IPS-20b (cell line): ENCODE results near the gene MYO1G.
"Not testable (repeated sequence)": the region's sequence is repeated elsewhere in the genome, so short reads cannot be mapped to it uniquely, and the experiment has no call there.

ENCODE experiments used
- H3K27ac ChIP-seq: one replicate; pipeline ENCODE4 v1.5.1; 2013; ENCODE audit warnings: low read length
- H3K27me3 ChIP-seq: 2 replicates; pipeline ENCODE4 v1.6.1; 2013; ENCODE audit warnings: mild to moderate bottlenecking, low read length, inconsistent platforms; ENCODE audit not compliant: insufficient read depth
- H3K36me3 ChIP-seq: 2 replicates; pipeline ENCODE4 v1.6.1; 2013; ENCODE audit warnings: low read depth, mild to moderate bottlenecking, inconsistent platforms, low read length, moderate library complexity; ENCODE audit not compliant: insufficient read depth
- H3K4me1 ChIP-seq: 2 replicates; pipeline ENCODE4 v1.6.1; 2013; ENCODE audit warnings: mild to moderate bottlenecking, control low read depth, inconsistent platforms, low read length, moderate library complexity; ENCODE audit not compliant: insufficient read depth
- H3K4me3 ChIP-seq: 2 replicates; pipeline ENCODE4 v1.5.1; 2013; ENCODE audit warnings: mild to moderate bottlenecking, low read length, inconsistent platforms
- H3K9ac ChIP-seq: 2 replicates; pipeline ENCODE4 v1.6.1; 2013; ENCODE audit warnings: low read depth, mild to moderate bottlenecking, inconsistent platforms, low read length, moderate library complexity
- H3K9me3 ChIP-seq: 2 replicates; pipeline ENCODE4 v1.6.1; 2013; ENCODE audit warnings: mild to moderate bottlenecking, low read depth, low read length, inconsistent platforms; ENCODE audit not compliant: insufficient read depth

Gene MYO1G

GRCh38 chr7:44978511-44979366 lies at the start of gene MYO1G:
TSS of gene MYO1G (minus strand) at chr7:44979015. CDS start at chr7:44978961, 54 bp downstream.
- Histone ChIP-seq H3K27ac (no peak within 1 kb of the TSS), H3K4me1 (no peaks in the 10 kb centered on the region), H3K27me3 (no peaks in the 10 kb centered on the region), H3K4me3 (no peak within 1 kb of the TSS), H3K36me3 (peaks cover 27% of the 10 kb centered on the region), H3K9ac (no peak within 1 kb of the TSS), H3K9me3 (no peaks in the 10 kb centered on the region)

- Histone ChIP-seq H3K27me3 (no peaks in the 10 kb centered on the region), H3K9me3 (no peaks in the 10 kb centered on the region), H3K9ac (no peak overlapping the region), H3K4me1 (no peaks in the 10 kb centered on the region), H3K27ac (no peak overlapping the region), H3K36me3 (peaks cover 16% of the 10 kb centered on the region; the same call in 1 of the 2 replicates), H3K4me3 (no peak overlapping the region)
Measured at GRCh38 chr7:45028138-45028919, 49.5 kb upstream of the MYO1G start.

- H3K27me3 ChIP-seq = no peaks in the 10 kb centered on the region
- no peak overlapping the region for H3K27ac ChIP-seq
- H3K9me3 ChIP-seq = no peaks in the 10 kb centered on the region
- H3K4me1 ChIP-seq = no peaks in the 10 kb centered on the region
- no peak overlapping the region for H3K9ac ChIP-seq
- H3K4me3 ChIP-seq = no peak overlapping the region
- peaks cover 16% of the 10 kb centered on the region; the same call in 1 of the 2 replicates for H3K36me3 ChIP-seq
Measured at GRCh38 chr7:45027774-45028114, 48.9 kb upstream of the MYO1G start.

GRCh38 chr7:45026984-45027773 lies 48.4 kb upstream of the MYO1G start:
- no peak overlapping the region for H3K9ac ChIP-seq
- no peaks in the 10 kb centered on the region for H3K4me1 ChIP-seq
- peaks cover 16% of the 10 kb centered on the region; the same call in 1 of the 2 replicates for H3K36me3 ChIP-seq
- H3K27me3 ChIP-seq = no peaks in the 10 kb centered on the region
- H3K27ac ChIP-seq = no peak overlapping the region
- H3K4me3 ChIP-seq = no peak overlapping the region
- no peaks in the 10 kb centered on the region for H3K9me3 ChIP-seq

- Histone ChIP-seq H3K27ac (no peak overlapping the region), H3K27me3 (no peaks in the 10 kb centered on the region), H3K4me3 (no peak overlapping the region), H3K9me3 (no peaks in the 10 kb centered on the region), H3K9ac (no peak overlapping the region), H3K4me1 (no peaks in the 10 kb centered on the region), H3K36me3 (peaks cover 16% of the 10 kb centered on the region; the same call in 1 of the 2 replicates)
Measured at GRCh38 chr7:45026013-45026412, 47.2 kb upstream of the MYO1G start.

GRCh38 chr7:45025473-45025872 lies 46.7 kb upstream of the MYO1G start:
- H3K36me3 ChIP-seq = peaks cover 16% of the 10 kb centered on the region; the same call in 1 of the 2 replicates
- H3K27ac ChIP-seq, H3K27me3 ChIP-seq, H3K4me3 ChIP-seq, H3K9me3 ChIP-seq, H3K4me1 ChIP-seq, H3K9ac ChIP-seq: not testable (repeated sequence)

GRCh38 chr7:45024126-45024744 lies 45.4 kb upstream of the MYO1G start:
- H3K9me3 ChIP-seq = no peaks in the 10 kb centered on the region
- H3K27ac ChIP-seq = no peak overlapping the region
- H3K36me3 ChIP-seq = peaks cover 16% of the 10 kb centered on the region; the same call in 1 of the 2 replicates
- H3K4me1 ChIP-seq = no peaks in the 10 kb centered on the region
- no peak overlapping the region for H3K4me3 ChIP-seq
- no peaks in the 10 kb centered on the region for H3K27me3 ChIP-seq
- H3K9ac ChIP-seq = no peak overlapping the region

- no peak overlapping the region for H3K9ac ChIP-seq
- H3K4me3 ChIP-seq = no peak overlapping the region
- H3K27ac ChIP-seq = no peak overlapping the region
- H3K4me1 ChIP-seq = no peaks in the 10 kb centered on the region
- peaks cover under 1% of the 10 kb centered on the region; the same call in 1 of the 2 replicates for H3K36me3 ChIP-seq
- H3K9me3 ChIP-seq = peaks cover 11% of the 10 kb centered on the region
- no peaks in the 10 kb centered on the region for H3K27me3 ChIP-seq
Measured at GRCh38 chr7:45021604-45022296, 42.9 kb upstream of the MYO1G start.

- Histone ChIP-seq H3K4me1 (no peaks in the 10 kb centered on the region), H3K9me3 (peaks cover 11% of the 10 kb centered on the region), H3K27ac (no peak overlapping the region), H3K4me3 (no peak overlapping the region), H3K36me3 (no peaks in the 10 kb centered on the region), H3K9ac (no peak overlapping the region; the same call in 1 of the 2 replicates), H3K27me3 (no peaks in the 10 kb centered on the region)
Measured at GRCh38 chr7:45020915-45021314, 42.1 kb upstream of the MYO1G start.

- H3K9ac ChIP-seq = no peak overlapping the region
- H3K4me3 ChIP-seq = no peak overlapping the region
- H3K36me3 ChIP-seq = no peaks in the 10 kb centered on the region
- no peaks in the 10 kb centered on the region for H3K27me3 ChIP-seq
- H3K27ac ChIP-seq = no peak overlapping the region
- H3K4me1 ChIP-seq = no peaks in the 10 kb centered on the region
- peaks cover 11% of the 10 kb centered on the region for H3K9me3 ChIP-seq
Measured at GRCh38 chr7:45017253-45017652, 38.4 kb upstream of the MYO1G start.
